Uterus (tissue), 2 donors: Measurements from ENCODE around the gene MPIG6B.

Source experiments
- CTCF ChIP-seq, 4 experiments: fragments of 200-600 bp in 2 of 4; fragments of 450-650 bp in 2 of 4; sonication (generic) in 2 of 4; IDR thresholded peaks; one replicate each; pipeline ENCODE4 v1.5.1; 2016 to 2019; ENCODE audit warnings: antibody characterized with exemption in 4 of 4, mild to moderate bottlenecking in 2 of 4, moderate library complexity in 1 of 4
- POLR2A ChIP-seq, 2 donors: fragments of 450-650 bp; IDR thresholded peaks; one replicate each; pipeline ENCODE4 v1.6.1; 2016; ENCODE audit warnings: antibody characterized with exemption in 2 of 2, mild to moderate bottlenecking in 1 of 2, moderate library complexity in 1 of 2

- TF ChIP-seq CTCF (IDR thresholded peaks at IDR 0.05) (no peak), POLR2A (IDR thresholded peaks at IDR 0.05) (no peak)
These were observed 21.2 kb downstream of the MPIG6B start for GRCh38 chr6:31744422-31744821.
